Peyer's patch (tissue), 4 donors: Measurements from ENCODE around the gene AR. TPM values are rescaled to one million over a fixed set of nuclear protein-coding genes. Genes with fewer than 3 reads are reported as not detected.
"Not testable (repeated sequence)": the region's sequence is repeated elsewhere in the genome, so short reads cannot be mapped to it uniquely, and the experiment has no call there.

Experiments used
- DNase-seq, 3 donors: peaks; one replicate each; pipeline ENCODE4 v3.0.0-alpha.2; 2017 to 2019
- H3K27ac ChIP-seq, 4 donors: fragments of 200-600 bp; sonication (generic); one replicate each; pipeline ENCODE4 v1.5.1; 2016 to 2019
- H3K27me3 ChIP-seq, 2 donors: fragments of 200-600 bp; sonication (generic); one replicate each; pipeline ENCODE4 v1.5.1; 2019
- H3K36me3 ChIP-seq, 3 donors: fragments of 200-600 bp; sonication (generic); one replicate each; pipeline ENCODE4 v1.5.1; 2016 to 2019
- H3K4me1 ChIP-seq, 4 donors: fragments of 200-600 bp; sonication (generic); one replicate each; pipeline ENCODE4 v1.5.1; 2016 to 2019
- H3K4me3 ChIP-seq, 4 donors: fragments of 200-600 bp; sonication (generic); 1 replicate in 3 of 4; 2 replicates in 1 of 4; pipeline ENCODE4 v1.5.1; 2016 to 2019; ENCODE audit warnings: mild to moderate bottlenecking in 1 of 4
- H3K9me3 ChIP-seq, 4 donors: fragments of 200-600 bp; sonication (generic); one replicate each; pipeline ENCODE4 v1.5.1; 2016 to 2019; ENCODE audit warnings: mild to moderate bottlenecking in 1 of 4
- POLR2A ChIP-seq, 2 donors: fragments of 450-650 bp; IDR thresholded peaks; one replicate each; pipeline ENCODE4 v1.5.1; 2017; ENCODE audit warnings: antibody characterized with exemption in 2 of 2, mild to moderate bottlenecking in 2 of 2, moderate library complexity in 2 of 2
- total RNA-seq, 4 donors: library from RNA; depleted of rRNA; stranded (reverse); fragments of >200 nt; gene quantifications; one replicate each; pipeline ENCODE4 v1.1.0, GENCODE V29; 2016
- TF ChIP-seq, protein P1 (sequence below), 6 experiments: fragments of 450-650 bp in 4 of 6; fragments of 200-600 bp in 2 of 6; sonication (generic) in 1 of 6; IDR thresholded peaks; one replicate each; pipeline ENCODE4 v1.5.1; 2017 to 2019; ENCODE audit warnings: antibody characterized with exemption in 6 of 6, mild to moderate bottlenecking in 3 of 6, moderate library complexity in 1 of 6

The AR gene
- total RNA-seq, 4 donors from 2014 or later, result 0.70 to 2.5 (median 1.2) TPM

DNA sequence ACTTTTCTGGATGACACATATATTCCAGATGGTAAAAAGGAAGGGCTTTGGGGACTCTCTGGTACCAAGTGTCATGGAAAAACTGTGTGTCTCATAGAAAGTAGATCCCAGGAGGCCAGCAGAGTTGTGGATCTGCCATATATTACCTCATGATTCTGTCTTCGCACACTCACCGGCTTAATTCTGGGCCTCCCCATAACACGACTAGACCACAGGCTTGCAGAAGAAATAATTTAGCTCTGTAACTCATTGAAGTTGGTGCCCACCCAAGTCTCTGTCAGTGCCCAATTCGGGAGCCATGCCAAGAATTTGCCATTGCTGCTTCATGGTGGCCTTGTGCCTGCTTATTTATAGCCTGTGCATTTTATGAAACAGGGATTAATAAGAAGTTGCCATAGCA, 104.5 kb downstream of the AR start:
- no peaks in the 10 kb centered on the region for H3K4me1 ChIP-seq
- no peak overlapping the region for H3K27ac ChIP-seq
- H3K36me3 ChIP-seq, result no peaks in the 10 kb centered on the region
- H3K9me3 ChIP-seq, result no peaks in the 10 kb centered on the region
- DNase-seq, result no peak
- H3K27me3 ChIP-seq, result no peaks in the 10 kb centered on the region
- TF ChIP-seq, protein P1, sequence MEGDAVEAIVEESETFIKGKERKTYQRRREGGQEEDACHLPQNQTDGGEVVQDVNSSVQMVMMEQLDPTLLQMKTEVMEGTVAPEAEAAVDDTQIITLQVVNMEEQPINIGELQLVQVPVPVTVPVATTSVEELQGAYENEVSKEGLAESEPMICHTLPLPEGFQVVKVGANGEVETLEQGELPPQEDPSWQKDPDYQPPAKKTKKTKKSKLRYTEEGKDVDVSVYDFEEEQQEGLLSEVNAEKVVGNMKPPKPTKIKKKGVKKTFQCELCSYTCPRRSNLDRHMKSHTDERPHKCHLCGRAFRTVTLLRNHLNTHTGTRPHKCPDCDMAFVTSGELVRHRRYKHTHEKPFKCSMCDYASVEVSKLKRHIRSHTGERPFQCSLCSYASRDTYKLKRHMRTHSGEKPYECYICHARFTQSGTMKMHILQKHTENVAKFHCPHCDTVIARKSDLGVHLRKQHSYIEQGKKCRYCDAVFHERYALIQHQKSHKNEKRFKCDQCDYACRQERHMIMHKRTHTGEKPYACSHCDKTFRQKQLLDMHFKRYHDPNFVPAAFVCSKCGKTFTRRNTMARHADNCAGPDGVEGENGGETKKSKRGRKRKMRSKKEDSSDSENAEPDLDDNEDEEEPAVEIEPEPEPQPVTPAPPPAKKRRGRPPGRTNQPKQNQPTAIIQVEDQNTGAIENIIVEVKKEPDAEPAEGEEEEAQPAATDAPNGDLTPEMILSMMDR (IDR thresholded peaks at IDR 0.05), result no peak
- no peak for TF ChIP-seq POLR2A (IDR thresholded peaks at IDR 0.05)
- no peak overlapping the region for H3K4me3 ChIP-seq

DNA sequence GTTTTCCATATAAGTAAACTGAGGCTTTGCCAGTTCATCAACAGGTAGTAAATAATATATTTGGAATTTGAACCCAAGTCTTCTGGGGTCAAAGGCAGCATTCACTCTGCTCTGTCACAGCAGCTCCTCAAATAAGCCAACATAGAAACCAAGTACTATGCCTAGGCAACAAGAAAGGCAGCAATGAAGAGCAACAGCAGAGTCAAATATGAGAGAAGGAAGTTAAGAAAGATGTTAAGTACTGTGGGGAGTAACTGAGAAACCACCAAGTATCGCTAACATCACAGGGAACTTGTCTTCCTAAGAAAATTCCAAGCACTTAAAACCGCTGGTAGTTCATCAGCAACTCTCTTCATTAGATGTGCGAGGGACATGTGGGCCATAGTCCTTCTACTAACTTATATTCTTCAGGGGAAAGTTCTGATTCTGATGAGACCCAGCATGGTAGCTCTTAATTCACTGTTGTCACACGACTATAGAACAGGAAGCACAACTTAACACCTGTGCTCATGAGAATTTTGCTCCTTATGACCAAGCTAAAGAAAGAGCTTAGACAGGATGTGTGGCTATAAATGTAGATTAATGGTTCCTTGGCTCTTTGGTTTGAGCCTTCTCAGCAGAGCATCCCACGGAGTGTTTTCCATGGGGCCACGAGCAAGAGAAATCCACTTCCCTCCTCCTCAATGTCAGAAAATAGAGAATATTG, 107.8 kb downstream of the AR start:
- TF ChIP-seq POLR2A (IDR thresholded peaks at IDR 0.05), result no peak
- TF ChIP-seq, protein P1 (IDR thresholded peaks at IDR 0.05), result no peak
- H3K4me1 ChIP-seq, result no peaks in the 10 kb centered on the region
- H3K4me3 ChIP-seq, result no peak overlapping the region
- DNase-seq, result no peak
- no peak overlapping the region for H3K27ac ChIP-seq
- H3K9me3 ChIP-seq, result no peaks in the 10 kb centered on the region
- no peaks in the 10 kb centered on the region for H3K27me3 ChIP-seq
- H3K36me3 ChIP-seq, result no peaks in the 10 kb centered on the region

DNA sequence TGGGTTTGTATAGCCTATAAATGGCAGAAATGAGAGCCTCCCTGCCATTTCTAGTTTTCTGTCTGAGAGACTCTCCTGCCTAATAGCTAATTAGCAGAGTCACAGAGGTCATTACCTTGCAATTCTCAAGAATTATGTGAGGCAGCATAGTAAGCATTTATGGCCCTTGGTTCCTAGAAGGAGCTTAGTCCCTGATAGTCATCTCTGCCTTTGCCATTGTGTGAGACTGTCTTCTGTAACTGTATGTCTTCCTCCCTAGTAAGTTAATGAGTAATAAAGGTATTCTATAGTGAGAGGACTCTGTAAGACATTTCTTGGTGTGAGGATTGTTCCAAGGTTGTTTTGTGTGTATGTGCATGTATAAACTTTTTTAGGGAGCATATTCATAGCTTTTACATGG, 108.7 kb downstream of the AR start:
- Histone ChIP-seq H3K4me1 (no peaks in the 10 kb centered on the region), H3K27me3 (no peaks in the 10 kb centered on the region), H3K9me3 (no peaks in the 10 kb centered on the region), H3K4me3 (no peak overlapping the region), H3K36me3 (no peaks in the 10 kb centered on the region), H3K27ac (no peak overlapping the region)
- DNase-seq, result no peak
- no peak for TF ChIP-seq POLR2A (IDR thresholded peaks at IDR 0.05)
- TF ChIP-seq, protein P1 (IDR thresholded peaks at IDR 0.05), result no peak

DNA sequence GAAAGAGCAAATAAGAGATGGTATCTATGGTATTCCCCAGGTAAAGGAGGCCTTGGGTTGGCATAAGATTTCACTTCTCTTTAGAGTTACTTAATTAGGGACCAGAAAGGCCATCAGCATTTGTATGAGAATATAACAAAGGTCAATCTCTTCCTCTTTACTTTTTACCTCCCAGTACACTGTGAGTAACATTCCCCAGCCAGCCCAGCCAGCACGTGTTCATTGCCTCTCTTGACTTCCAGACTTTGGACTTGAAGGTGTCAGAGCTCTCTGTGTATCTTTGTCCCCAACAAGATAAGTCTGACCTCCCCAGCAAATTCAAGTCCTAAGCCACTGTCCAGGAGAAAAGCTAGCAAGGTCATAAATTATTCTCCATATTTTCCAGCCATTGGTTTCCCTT, 110.5 kb downstream of the AR start:
- Histone ChIP-seq H3K27me3 (no peaks in the 10 kb centered on the region), H3K4me3 (no peak overlapping the region), H3K9me3 (no peaks in the 10 kb centered on the region), H3K4me1 (no peaks in the 10 kb centered on the region), H3K27ac (no peak overlapping the region), H3K36me3 (no peaks in the 10 kb centered on the region)
- no peak for DNase-seq
- TF ChIP-seq, protein P1 (IDR thresholded peaks at IDR 0.05), result no peak
- TF ChIP-seq POLR2A (IDR thresholded peaks at IDR 0.05), result no peak

DNA sequence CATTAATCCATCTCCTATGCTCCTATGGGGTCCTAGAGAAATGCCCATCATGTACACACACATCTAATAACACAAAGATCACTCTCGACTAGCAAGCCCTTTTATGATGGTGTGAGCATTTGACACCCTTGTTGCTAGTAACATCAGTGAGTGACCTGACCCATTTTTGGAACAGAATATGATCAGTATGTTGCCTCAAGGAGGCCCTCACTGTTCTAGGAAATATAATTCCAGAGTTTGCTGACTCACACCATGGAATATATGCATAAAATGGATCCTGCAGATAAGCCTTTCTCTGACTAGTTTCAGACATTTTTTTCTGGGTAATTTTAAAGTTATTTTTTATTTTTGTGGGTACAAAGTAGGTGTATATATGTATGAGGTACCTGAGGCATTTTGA, 121.8 kb downstream of the AR start:
- no peaks in the 10 kb centered on the region for H3K4me1 ChIP-seq
- H3K27me3 ChIP-seq, result no peaks in the 10 kb centered on the region
- no peak for DNase-seq
- no peak overlapping the region for H3K4me3 ChIP-seq
- TF ChIP-seq POLR2A (IDR thresholded peaks at IDR 0.05), result no peak
- TF ChIP-seq, protein P1 (IDR thresholded peaks at IDR 0.05), result no peak
- no peak overlapping the region for H3K27ac ChIP-seq
- no peaks in the 10 kb centered on the region for H3K36me3 ChIP-seq
- H3K9me3 ChIP-seq, result no peaks in the 10 kb centered on the region

DNA sequence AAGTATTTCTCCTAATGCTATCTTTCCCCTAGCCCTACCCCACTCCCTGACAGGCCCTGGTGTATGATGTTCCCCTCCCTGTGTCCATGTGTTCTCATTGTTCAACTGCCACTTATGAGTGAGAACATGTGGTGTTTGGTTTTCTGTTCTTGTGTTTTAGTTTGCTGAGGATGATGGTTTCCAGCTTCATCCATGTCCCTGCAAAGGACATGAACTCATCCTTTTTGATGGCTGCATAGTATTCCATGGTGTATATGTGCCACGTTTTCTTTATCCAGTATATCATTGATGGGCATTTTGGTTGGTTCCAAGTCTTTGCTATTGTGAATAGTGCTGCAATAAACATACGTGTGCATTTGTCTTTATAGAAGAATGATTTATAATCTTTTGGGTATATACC, 126.9 kb downstream of the AR start:
- H3K4me3 ChIP-seq, DNase-seq, H3K4me1 ChIP-seq, H3K36me3 ChIP-seq, H3K27ac ChIP-seq, H3K27me3 ChIP-seq, H3K9me3 ChIP-seq: not testable (repeated sequence)
